MCF 10A (cell line): ENCODE data around the gene ZNF469. TPM values are rescaled to one million over a fixed set of nuclear protein-coding genes. Genes with fewer than 3 reads are reported as not detected.

Experiments
- BruUV-seq: library from RNA; stranded (reverse); fragments of 400-500 nt; replicated peaks from 2 replicates; lab custom pipeline; 2021; lab: Mats Ljungman, UMichigan
- CTCF ChIA-PET: fragments of 300-600 bp; sonication (Branson Sonifier 250); formaldehyde crosslinking; extraction: SDS; loops from one replicate; lab custom pipeline; 2021; ENCODE audit warnings: antibody characterized with exemption, inconsistent platforms; lab: Yijun Ruan, JAX
- POLR2A ChIA-PET: fragments of 300-600, 350-650 bp; sonication (Branson Sonifier 250); formaldehyde crosslinking; extraction: SDS; loops from one replicate; lab custom pipeline; 2020; ENCODE audit warnings: antibody characterized with exemption, inconsistent platforms; lab: Yijun Ruan, JAX
- DNase-seq: peaks from one replicate; pipeline ENCODE4 v3.0.0-alpha.2; 2018; ENCODE audit not compliant: unreplicated experiment
- H3K27ac Mint-ChIP-seq: one replicate; pipeline ENCODE4 v1.8.0; 2022; ENCODE audit warnings: mild to moderate bottlenecking, low read depth, mixed read lengths; ENCODE audit not compliant: unreplicated experiment
- H3K27me3 Mint-ChIP-seq: one replicate; pipeline ENCODE4 v1.8.0; 2022; ENCODE audit warnings: mixed read lengths; ENCODE audit not compliant: insufficient read depth, unreplicated experiment
- H3K36me3 Mint-ChIP-seq: one replicate; pipeline ENCODE4 v1.8.0; 2022; ENCODE audit warnings: mild to moderate bottlenecking, moderate library complexity, mixed read lengths; ENCODE audit not compliant: insufficient read depth, unreplicated experiment
- H3K4me1 Mint-ChIP-seq: one replicate; pipeline ENCODE4 v1.8.0; 2022; ENCODE audit warnings: mixed read lengths; ENCODE audit not compliant: insufficient read depth, unreplicated experiment
- H3K4me3 Mint-ChIP-seq: one replicate; pipeline ENCODE4 v1.8.0; 2022; ENCODE audit warnings: mild to moderate bottlenecking, moderate library complexity, mixed read lengths; ENCODE audit not compliant: unreplicated experiment
- H3K9me3 Mint-ChIP-seq: one replicate; pipeline ENCODE4 v1.8.0; 2022; ENCODE audit warnings: mixed read lengths; ENCODE audit not compliant: unreplicated experiment
- CTCF ChIP-seq: fragments of 200-600 bp; IDR thresholded peaks from one replicate; pipeline ENCODE4 v1.8.0; 2022; ENCODE audit warnings: antibody characterized with exemption, mild to moderate bottlenecking; ENCODE audit not compliant: unreplicated experiment
- intact Hi-C: fragments of 100-400 bp; cut with micrococcal nuclease; formaldehyde crosslinking; loops from 2 replicates; pipeline ENCODE4 v1.14.1; 2022
- total RNA-seq: library from RNA; stranded (reverse); gene quantifications from 2 replicates; pipeline ENCODE4 v1.2.3, GENCODE V29; 2022

Gene ZNF469
- total RNA-seq, 1 experiment from 2014 or later, result not detected

- intact Hi-C loops, result no loop called here
- POLR2A ChIA-PET, result interaction anchor here (0.7 kb wide), 1 partner anchor 185 kb away, joined by 3 read pairs; no protein-coding TSS in a partner anchor
- H3K27me3 Mint-ChIP-seq, result peaks cover 52% of the 10 kb centered on the region
- H3K9me3 Mint-ChIP-seq, result no peaks in the 10 kb centered on the region
- CTCF ChIA-PET, result no interaction called here
- no peaks in the 10 kb centered on the region for H3K4me1 Mint-ChIP-seq
- no peak for DNase-seq
- no peak for TF ChIP-seq CTCF
- H3K4me3 Mint-ChIP-seq, result no peak overlapping the region
- H3K36me3 Mint-ChIP-seq, result no peaks in the 10 kb centered on the region
- no TSS peak for BruUV-seq
- no peak overlapping the region for H3K27ac Mint-ChIP-seq
Observed at GRCh38 chr16:88389621-88390160, 6.9 kb downstream of the ZNF469 start.

GRCh38 chr16:88390265-88390664 is 7.5 kb downstream of the ZNF469 start:
- no peak for TF ChIP-seq CTCF
- Mint-ChIP-seq H3K9me3 (no peaks in the 10 kb centered on the region), H3K36me3 (no peaks in the 10 kb centered on the region), H3K27me3 (peaks cover 58% of the 10 kb centered on the region), H3K27ac (no peak overlapping the region), H3K4me3 (no peak overlapping the region), H3K4me1 (no peaks in the 10 kb centered on the region)
- intact Hi-C loops, result no loop called here
- DNase-seq, result no peak
- ChIA-PET POLR2A (no interaction called here), CTCF (no interaction called here)
- no TSS peak for BruUV-seq

- intact Hi-C loops, result no loop called here
- POLR2A ChIA-PET, result no interaction called here
- no peak for TF ChIP-seq CTCF
- no peak overlapping the region for H3K27ac Mint-ChIP-seq
- peaks cover 61% of the 10 kb centered on the region for H3K27me3 Mint-ChIP-seq
- no peaks in the 10 kb centered on the region for H3K4me1 Mint-ChIP-seq
- no peaks in the 10 kb centered on the region for H3K9me3 Mint-ChIP-seq
- CTCF ChIA-PET, result no interaction called here
- no peaks in the 10 kb centered on the region for H3K36me3 Mint-ChIP-seq
- DNase-seq, result no peak
- no TSS peak for BruUV-seq
- no peak overlapping the region for H3K4me3 Mint-ChIP-seq
Observed at GRCh38 chr16:88390735-88391134, 8.0 kb downstream of the ZNF469 start.

GRCh38 chr16:88391144-88391850 is 8.5 kb downstream of the ZNF469 start:
- intact Hi-C loops, result no loop called here
- Mint-ChIP-seq H3K4me3 (no peak overlapping the region), H3K27me3 (peaks cover 67% of the 10 kb centered on the region), H3K36me3 (no peaks in the 10 kb centered on the region), H3K27ac (no peak overlapping the region), H3K9me3 (no peaks in the 10 kb centered on the region), H3K4me1 (no peaks in the 10 kb centered on the region)
- ChIA-PET CTCF (no interaction called here), POLR2A (no interaction called here)
- DNase-seq, result no peak
- no peak for TF ChIP-seq CTCF
- BruUV-seq, result no TSS peak
